ENCODE data around the gene LYRM4.

GRCh38 chr6:5103250-5103649 lies 157.5 kb downstream of the LYRM4 start:
- TF ChIP-seq, protein P1, sequence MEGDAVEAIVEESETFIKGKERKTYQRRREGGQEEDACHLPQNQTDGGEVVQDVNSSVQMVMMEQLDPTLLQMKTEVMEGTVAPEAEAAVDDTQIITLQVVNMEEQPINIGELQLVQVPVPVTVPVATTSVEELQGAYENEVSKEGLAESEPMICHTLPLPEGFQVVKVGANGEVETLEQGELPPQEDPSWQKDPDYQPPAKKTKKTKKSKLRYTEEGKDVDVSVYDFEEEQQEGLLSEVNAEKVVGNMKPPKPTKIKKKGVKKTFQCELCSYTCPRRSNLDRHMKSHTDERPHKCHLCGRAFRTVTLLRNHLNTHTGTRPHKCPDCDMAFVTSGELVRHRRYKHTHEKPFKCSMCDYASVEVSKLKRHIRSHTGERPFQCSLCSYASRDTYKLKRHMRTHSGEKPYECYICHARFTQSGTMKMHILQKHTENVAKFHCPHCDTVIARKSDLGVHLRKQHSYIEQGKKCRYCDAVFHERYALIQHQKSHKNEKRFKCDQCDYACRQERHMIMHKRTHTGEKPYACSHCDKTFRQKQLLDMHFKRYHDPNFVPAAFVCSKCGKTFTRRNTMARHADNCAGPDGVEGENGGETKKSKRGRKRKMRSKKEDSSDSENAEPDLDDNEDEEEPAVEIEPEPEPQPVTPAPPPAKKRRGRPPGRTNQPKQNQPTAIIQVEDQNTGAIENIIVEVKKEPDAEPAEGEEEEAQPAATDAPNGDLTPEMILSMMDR (optimal IDR thresholded peaks at IDR 0.05 in 1 of 3, IDR thresholded peaks at IDR 0.05 in 1 of 3, conservative IDR thresholded peaks at IDR 0.05 in 1 of 3; ENCODE audit: extremely low read depth in 1 of 3, insufficient read depth in 2 of 3, low read length in 3 of 3): no peak
- TF ChIP-seq EZH2 (IDR thresholded peaks at IDR 0.05; ENCODE audit: low read length): no peak
